Type B pancreatic cell (in vitro differentiated cells): ENCODE results near the gene CDKAL1. TPM values are rescaled to one million over a fixed set of nuclear protein-coding genes. Genes with fewer than 3 reads are reported as not detected.
"Not testable (repeated sequence)": the region's sequence is repeated elsewhere in the genome, so short reads cannot be mapped to it uniquely, and the experiment has no call there.

Experiments
- DNase-seq: peaks from one replicate; pipeline ENCODE4 v3.0.0; 2021; ENCODE audit warnings: mixed read lengths; ENCODE audit not compliant: unreplicated experiment; ENCODE audit errors: extremely low spot score
- H3K27ac Mint-ChIP-seq: 2 replicates; pipeline ENCODE4 v1.8.0; 2021; ENCODE audit warnings: mild to moderate bottlenecking, mixed read lengths
- H3K27me3 Mint-ChIP-seq: 2 replicates; pipeline ENCODE4 v1.8.0; 2021; ENCODE audit warnings: mixed read lengths
- H3K36me3 Mint-ChIP-seq: 2 replicates; pipeline ENCODE4 v1.8.0; 2021; ENCODE audit warnings: mixed read lengths
- H3K4me1 Mint-ChIP-seq: one replicate; pipeline ENCODE4 v1.8.0; 2021; ENCODE audit warnings: mixed read lengths; ENCODE audit not compliant: unreplicated experiment
- H3K4me3 Mint-ChIP-seq: 2 replicates; pipeline ENCODE4 v1.8.0; 2021; ENCODE audit warnings: mild to moderate bottlenecking, mixed read lengths
- H3K9me3 Mint-ChIP-seq: 2 replicates; pipeline ENCODE4 v1.8.0; 2021; ENCODE audit warnings: mixed read lengths
- total RNA-seq: library from RNA; stranded (reverse); gene quantifications from 2 replicates; pipeline ENCODE4 v1.2.1, GENCODE V29; 2021; ENCODE audit warnings: low replicate concordance
- TF ChIP-seq, protein P1 (sequence below): fragments of 200-600 bp; sonication (generic); conservative IDR thresholded peaks from 2 replicates; pipeline ENCODE4 v1.5.0; 2021; ENCODE audit warnings: antibody characterized with exemption, mild to moderate bottlenecking

The CDKAL1 gene
- total RNA-seq, 1 donor from 2014 or later, result 21.0 TPM

DNA sequence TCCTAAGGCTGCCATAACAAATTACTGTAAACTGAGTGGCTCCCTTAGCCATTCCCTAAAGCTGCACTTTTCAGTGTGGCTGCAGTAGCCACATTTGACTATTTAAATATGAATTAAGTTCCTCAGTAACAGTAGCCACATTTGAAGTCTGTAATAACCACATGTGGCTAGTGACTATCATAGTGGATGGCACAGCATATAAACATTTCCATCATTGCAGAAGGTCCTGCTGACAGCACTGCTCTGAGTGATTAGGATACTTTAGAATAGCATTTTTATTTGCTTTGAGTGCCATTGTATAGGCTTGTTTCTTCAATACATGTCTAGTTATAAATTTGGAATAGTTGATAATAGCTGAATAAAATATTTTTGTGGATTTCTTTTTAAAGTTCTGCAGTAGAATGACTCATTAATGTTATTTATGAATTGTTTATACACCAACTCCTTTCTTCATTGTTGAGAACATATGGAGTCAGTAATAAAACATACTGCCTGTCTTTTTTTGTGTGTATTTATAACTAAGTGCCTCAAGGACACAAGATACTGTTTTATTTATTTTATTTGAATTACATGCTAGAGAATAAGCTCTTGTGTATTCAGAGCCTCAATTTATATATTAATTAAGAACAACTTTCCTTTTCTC, 217.2 kb downstream of the CDKAL1 start:
- peaks cover 7% of the 10 kb centered on the region for H3K9me3 Mint-ChIP-seq
- H3K27ac Mint-ChIP-seq, result no peak overlapping the region
- H3K4me1 Mint-ChIP-seq, result peaks cover 9% of the 10 kb centered on the region
- H3K27me3 Mint-ChIP-seq, result no peaks in the 10 kb centered on the region
- TF ChIP-seq, protein P1, sequence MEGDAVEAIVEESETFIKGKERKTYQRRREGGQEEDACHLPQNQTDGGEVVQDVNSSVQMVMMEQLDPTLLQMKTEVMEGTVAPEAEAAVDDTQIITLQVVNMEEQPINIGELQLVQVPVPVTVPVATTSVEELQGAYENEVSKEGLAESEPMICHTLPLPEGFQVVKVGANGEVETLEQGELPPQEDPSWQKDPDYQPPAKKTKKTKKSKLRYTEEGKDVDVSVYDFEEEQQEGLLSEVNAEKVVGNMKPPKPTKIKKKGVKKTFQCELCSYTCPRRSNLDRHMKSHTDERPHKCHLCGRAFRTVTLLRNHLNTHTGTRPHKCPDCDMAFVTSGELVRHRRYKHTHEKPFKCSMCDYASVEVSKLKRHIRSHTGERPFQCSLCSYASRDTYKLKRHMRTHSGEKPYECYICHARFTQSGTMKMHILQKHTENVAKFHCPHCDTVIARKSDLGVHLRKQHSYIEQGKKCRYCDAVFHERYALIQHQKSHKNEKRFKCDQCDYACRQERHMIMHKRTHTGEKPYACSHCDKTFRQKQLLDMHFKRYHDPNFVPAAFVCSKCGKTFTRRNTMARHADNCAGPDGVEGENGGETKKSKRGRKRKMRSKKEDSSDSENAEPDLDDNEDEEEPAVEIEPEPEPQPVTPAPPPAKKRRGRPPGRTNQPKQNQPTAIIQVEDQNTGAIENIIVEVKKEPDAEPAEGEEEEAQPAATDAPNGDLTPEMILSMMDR, result no peak
- DNase-seq, result no peak
- H3K36me3 Mint-ChIP-seq, result peaks cover 14% of the 10 kb centered on the region
- H3K4me3 Mint-ChIP-seq, result no peak overlapping the region

DNA sequence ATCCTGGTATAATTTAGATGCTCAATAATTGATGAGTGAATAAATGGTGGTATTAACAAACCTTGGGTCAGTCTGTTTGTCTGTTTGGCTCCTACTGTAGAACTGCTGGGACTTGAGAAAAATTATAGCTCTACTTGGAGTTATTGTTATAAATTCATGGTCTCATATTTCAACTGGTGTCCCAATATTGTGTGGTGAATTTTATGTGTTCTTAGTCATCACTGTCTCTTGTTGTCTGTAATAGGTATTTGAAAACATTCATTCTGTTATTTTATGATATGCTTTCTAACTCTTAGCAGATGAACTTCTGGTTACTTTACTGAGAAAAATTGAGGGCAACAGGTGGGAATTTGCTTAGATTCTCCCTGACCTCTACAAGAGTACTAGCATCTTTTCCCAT, 221.4 kb downstream of the CDKAL1 start:
- no peak for DNase-seq
- Mint-ChIP-seq H3K36me3 (peaks cover 14% of the 10 kb centered on the region), H3K4me1 (peaks cover 5% of the 10 kb centered on the region), H3K27me3 (no peaks in the 10 kb centered on the region), H3K27ac (no peak overlapping the region), H3K4me3 (no peak overlapping the region), H3K9me3 (peaks cover 7% of the 10 kb centered on the region)
- TF ChIP-seq, protein P1, result no peak

DNA sequence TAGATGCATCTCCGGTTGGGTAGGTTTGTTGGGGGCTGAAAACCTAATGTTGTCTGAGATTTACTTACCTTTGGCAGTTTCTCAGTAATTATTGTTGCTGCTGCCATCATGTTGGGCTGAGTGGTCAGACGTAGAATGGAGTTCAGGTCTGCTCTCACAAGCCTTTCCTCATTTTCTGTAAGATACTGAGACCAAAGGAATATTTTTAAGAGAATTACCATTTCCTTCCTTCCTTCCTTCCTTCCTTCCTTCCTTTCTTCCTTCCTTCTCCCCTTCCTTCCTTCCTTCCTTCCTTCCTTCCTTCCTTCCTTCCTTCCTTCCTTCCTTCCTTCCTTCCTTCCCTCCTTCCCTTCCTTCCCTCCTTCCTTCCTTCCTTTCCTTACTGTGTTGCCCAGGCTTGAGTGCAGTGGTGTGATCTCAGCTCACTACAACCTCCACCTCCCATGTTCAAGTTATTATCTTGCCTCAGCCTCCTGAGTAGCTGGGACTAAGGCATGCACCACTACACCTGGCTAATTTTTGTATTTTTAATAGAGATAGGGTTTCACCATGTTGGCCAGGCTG, 222.4 kb downstream of the CDKAL1 start:
- not testable (repeated sequence) for H3K27ac Mint-ChIP-seq, H3K9me3 Mint-ChIP-seq, H3K27me3 Mint-ChIP-seq, DNase-seq, H3K4me3 Mint-ChIP-seq, H3K4me1 Mint-ChIP-seq
- peaks cover 14% of the 10 kb centered on the region for H3K36me3 Mint-ChIP-seq

DNA sequence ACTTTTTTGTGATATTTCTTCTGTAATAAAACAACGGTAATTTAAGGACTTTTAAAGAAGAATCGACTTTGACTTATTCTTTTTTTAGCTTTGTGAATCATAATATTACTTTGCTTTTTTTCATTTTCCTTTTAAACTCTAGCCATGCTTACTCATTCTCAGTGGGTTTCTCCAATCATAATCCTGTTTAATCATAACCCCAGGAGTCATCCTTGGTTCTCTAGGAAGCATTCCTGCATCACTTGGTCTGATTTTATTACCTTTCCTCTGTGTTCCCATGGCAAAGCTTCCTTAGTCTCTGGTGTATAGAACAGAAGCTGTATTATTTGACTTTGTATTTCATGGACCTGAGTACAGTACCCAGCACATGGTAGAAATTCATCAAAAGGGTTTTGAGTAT, 223.5 kb downstream of the CDKAL1 start:
- DNase-seq, result no peak
- TF ChIP-seq, protein P1, result no peak
- peaks cover 7% of the 10 kb centered on the region for H3K9me3 Mint-ChIP-seq
- no peaks in the 10 kb centered on the region for H3K4me1 Mint-ChIP-seq
- H3K36me3 Mint-ChIP-seq, result peaks cover 14% of the 10 kb centered on the region
- no peak overlapping the region for H3K4me3 Mint-ChIP-seq
- H3K27me3 Mint-ChIP-seq, result no peaks in the 10 kb centered on the region
- no peak overlapping the region for H3K27ac Mint-ChIP-seq

DNA sequence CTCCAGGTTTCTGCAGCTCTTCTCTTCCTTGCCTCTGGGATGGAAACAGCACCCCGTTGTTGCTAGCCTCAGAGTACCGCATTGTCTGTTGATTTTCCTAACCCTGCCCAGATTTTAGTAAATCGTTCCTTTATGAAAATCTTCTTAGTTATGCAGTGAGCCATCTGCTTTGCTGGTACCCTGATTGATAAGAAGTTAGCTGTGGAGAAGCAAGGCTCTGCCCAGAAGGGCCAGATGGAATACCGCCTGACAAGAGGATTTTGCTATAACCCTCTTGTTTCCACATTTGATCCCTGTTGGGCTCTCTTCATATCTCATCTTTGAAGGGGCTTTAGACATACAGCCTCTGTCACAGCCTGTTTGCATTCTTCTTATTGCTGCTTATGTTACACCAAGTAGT, 229.0 kb downstream of the CDKAL1 start:
- H3K4me1 Mint-ChIP-seq, result no peaks in the 10 kb centered on the region
- no peaks in the 10 kb centered on the region for H3K36me3 Mint-ChIP-seq

DNA sequence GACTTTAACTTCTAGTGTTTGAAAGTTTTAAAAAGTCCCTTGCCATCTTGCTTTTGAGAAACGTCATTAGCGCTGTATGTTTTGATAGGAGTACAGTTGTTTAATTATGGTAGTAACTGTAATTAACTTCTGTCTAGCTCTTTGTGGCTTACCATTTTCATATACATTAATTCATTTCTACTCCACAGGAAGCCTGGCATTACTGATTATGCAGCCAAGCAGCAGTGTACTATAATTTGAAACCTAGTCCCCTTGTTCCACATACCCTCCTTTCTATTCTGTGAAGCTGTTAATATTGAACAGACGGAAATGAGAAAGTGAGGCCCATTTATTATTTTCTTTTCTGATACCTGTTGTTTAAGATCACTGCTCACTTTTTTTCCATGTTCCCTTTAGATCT, 235.4 kb downstream of the CDKAL1 start:
- no peaks in the 10 kb centered on the region for H3K9me3 Mint-ChIP-seq
- H3K36me3 Mint-ChIP-seq, result peaks cover 6% of the 10 kb centered on the region

More for the DNA sequence above, 229.0 kb downstream of the CDKAL1 start:
- H3K27ac Mint-ChIP-seq, result no peak overlapping the region
- H3K9me3 Mint-ChIP-seq, result no peaks in the 10 kb centered on the region
- no peak for DNase-seq
- TF ChIP-seq, protein P1, result no peak
- no peaks in the 10 kb centered on the region for H3K27me3 Mint-ChIP-seq
- H3K4me3 Mint-ChIP-seq, result no peak overlapping the region

More for the DNA sequence above, 235.4 kb downstream of the CDKAL1 start:
- DNase-seq, result no peak
- H3K27ac Mint-ChIP-seq, result no peak overlapping the region
- H3K4me3 Mint-ChIP-seq, result no peak overlapping the region
- TF ChIP-seq, protein P1, result no peak
- H3K27me3 Mint-ChIP-seq, result no peaks in the 10 kb centered on the region
- peaks cover 20% of the 10 kb centered on the region for H3K4me1 Mint-ChIP-seq
